ENCODE data around the gene SEMA3F.
"Not testable (repeated sequence)": the region's sequence is repeated elsewhere in the genome, so short reads cannot be mapped to it uniquely, and the experiment has no call there.

SEMA3F gene

GRCh38 chr3:50194128-50194902 is 39.2 kb downstream of the SEMA3F start:
- peak; percentile 72 for DNase-seq (ENCODE audit: low read depth)

GRCh38 chr3:50194903-50195500 is 39.9 kb downstream of the SEMA3F start:
- DNase-seq (ENCODE audit: low read depth) = no peak

DNA sequence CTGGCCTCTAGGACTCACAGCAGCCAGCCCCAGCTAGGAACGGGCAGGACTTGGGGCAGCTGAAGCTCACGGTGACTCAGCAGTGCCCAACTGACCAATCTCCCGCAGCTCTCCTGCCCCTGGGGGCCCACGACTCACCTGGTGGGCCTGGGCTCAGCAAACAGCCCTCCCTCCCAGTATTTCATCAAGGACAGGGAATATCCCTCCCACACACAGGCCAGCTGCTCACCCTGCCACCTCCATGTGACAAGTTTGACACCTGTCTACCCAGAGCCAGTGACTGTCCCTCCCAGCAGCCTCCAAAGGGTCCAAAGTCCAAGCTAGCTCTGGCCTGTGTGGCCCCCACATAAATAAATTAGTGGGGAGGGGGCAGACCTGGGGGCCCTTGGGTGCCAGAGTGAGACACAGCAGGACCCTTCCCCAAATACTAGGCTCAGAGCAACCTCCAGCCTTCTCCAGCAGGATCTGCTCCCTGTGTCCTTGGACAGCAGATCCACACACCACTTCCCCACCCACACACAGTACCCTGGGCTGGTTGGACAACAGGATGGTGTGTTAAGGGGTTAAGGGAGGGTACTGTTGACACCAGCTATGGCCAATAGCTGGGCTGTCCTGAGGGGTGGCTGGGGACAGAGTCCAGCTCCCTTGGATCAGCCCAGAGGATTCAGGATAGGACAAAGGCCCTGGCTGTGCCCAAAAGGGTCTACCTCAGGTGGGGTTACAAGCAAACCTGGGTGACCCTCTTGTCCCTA is 40.6 kb downstream of the SEMA3F start:
- no peak for DNase-seq (ENCODE audit: low read depth)

GRCh38 chr3:50196253-50196801 is 41.2 kb downstream of the SEMA3F start:
- DNase-seq (ENCODE audit: low read depth) = no peak

DNA sequence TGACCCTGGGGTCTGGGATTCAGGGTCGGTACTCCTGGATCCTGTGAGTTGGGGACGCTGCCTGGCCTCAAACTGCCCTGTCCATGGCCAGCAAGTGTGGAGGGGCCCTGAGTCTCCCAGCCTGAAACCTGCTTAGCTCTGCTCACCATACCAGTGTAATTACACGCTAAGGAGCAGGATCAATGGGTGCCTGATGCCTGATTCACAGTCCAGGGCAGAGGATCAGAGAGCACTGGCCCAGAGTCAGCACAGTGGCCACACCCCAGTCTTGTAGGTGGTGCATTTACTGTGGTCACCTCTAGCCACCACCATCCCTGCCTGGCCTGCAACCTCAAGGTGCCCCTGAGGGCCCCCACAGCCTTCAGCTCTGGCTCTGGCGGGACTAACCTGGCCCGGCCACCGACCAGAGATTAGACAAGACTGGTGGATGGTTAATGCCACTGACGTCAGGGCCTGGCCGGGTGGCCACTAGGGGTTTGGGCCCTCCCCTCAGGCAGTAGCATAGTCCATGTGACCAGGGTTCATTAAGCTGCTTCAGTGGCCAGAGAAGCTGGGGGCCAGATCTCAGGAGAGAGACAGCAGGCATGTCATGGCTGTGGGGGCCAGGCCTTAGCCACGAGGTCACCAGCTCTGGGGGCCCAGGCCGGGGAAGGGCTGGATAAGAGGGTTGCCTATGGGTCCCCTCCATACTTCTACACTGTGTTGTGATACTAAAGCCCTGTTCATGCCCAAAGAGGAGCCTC is 46.6 kb downstream of the SEMA3F start:
- DNase-seq (ENCODE audit: low read depth) = no peak

- no peak for DNase-seq (ENCODE audit: low read depth)
Observed at GRCh38 chr3:50202353-50203112, 47.4 kb downstream of the SEMA3F start.

DNA sequence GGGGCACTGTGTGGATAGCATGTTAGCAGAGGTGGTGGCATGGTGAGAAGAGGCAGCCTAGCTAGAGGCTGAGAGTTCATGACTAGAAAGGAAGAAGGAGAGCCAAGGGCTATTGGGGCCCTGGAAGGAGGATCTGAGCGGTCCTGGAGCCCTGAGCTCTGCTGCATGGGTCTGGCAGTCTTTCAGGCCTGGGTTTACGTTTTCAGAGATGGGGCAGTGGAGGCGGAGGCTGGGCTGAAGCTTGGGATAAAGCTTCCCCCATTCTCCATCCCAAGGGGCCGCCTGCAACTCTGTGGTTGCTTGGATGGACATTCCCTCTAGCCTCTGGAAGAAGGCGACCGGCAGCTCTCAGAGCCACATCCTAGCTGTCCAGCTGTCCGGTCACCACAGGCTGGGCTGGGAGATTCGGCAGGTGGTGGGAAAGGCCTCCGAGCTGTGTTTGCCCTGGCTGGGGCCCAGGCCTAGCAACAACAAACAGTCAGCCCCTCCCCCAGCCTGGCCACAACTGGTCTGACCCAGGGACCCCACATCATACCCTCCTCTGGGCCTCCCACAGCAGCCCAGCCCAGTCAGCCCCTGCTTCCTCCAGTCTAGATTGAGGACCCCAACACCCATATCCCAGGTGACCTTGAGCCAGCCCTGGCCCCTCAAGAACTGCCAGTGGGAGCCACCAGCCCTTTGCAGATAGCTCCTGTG is 48.1 kb downstream of the SEMA3F start:
- DNase-seq (ENCODE audit: low read depth) = no peak

- no peak for DNase-seq (ENCODE audit: low read depth)
Observed at GRCh38 chr3:50203809-50204803, 49.0 kb downstream of the SEMA3F start.

GRCh38 chr3:50204804-50205412 is 49.8 kb downstream of the SEMA3F start, which contains the start of gene SLC38A3:
SLC38A3 (plus strand) TSS chr3:50205271; CDS start chr3:50214200, 8,929 bp downstream.
- no peak for DNase-seq (ENCODE audit: low read depth)

- peak; percentile 18 for DNase-seq (ENCODE audit: low read depth)
Observed at GRCh38 chr3:50205413-50206276, 50.5 kb downstream of the SEMA3F start.

DNA sequence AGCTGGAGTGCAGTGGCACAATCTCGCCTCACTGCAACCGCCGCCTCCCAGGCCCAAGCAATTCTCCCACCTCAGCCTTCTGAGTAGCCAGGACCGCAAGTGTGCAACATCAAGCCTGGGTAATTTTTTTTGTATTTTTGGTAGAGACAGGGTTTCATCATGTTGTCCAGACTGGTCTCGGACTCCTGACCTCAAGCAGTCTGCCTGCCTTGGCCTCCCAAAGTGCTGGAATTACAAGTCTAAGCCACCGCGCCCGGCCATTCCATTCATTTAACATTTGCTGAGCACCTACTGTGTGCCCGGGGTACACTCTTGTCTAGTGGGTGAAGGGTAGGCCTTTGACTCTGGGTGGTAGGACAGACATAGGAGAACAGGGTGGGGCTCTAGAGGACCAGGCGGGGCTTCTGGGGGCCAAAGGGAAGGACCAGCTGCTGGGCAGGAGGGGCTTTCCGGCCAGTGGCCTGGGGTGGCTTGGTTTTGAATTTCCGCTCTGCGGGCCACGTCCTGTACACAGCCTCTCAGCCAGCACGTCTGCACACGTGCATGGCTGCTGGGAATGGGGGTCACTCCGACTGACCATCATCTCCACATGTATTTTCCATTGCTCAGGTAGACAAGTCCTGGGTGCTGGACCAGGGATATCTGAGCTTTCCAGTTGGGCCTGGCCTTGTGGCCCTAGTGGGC is 52.4 kb downstream of the SEMA3F start:
- no peak for DNase-seq (ENCODE audit: low read depth)

GRCh38 chr3:50208677-50209344 is 53.7 kb downstream of the SEMA3F start:
- DNase-seq (ENCODE audit: low read depth) = no peak

DNA sequence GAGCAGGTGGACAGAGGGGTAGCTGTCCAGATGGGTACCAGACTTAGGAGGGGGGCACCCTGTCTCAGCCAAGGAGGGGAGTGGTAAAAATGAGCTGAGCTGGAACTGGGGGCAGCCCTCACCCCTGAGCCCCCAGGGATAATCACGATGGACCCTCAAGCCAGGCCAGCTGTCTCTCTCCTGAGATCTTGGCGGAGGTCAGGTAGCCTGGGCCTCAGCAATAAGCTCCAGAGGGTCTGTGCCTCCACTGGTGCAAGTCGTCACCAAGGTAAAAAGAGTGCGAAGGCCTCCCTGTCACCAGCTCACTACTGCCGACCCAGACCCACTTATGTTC is 55.0 kb downstream of the SEMA3F start:
- DNase-seq (ENCODE audit: low read depth) = no peak

- no peak for DNase-seq (ENCODE audit: low read depth)
Observed at GRCh38 chr3:50210510-50211367, 55.6 kb downstream of the SEMA3F start.

GRCh38 chr3:50211368-50211717 is 56.2 kb downstream of the SEMA3F start:
- DNase-seq (ENCODE audit: low read depth) = not testable (repeated sequence)

DNA sequence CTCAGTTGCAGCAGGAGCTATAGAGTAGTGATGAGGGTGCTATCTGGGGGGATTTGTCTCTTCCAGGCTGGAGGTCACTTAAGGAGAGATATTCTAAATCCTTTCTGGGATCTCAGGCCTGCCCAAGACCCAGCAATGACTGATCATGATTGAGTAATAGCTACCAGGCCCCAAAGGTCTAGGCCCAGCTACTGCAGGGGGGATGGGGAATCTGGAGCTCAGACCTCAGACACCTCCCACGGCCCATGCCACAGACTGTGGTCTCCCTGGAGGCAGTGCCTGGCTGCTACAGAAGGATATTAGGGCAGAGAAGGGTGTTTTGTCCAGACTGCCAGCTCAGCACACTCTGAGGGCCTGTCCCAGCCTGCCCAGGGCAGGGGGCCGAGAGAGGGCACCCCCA is 56.8 kb downstream of the SEMA3F start:
- no peak for DNase-seq (ENCODE audit: low read depth)
